H1 (cell line): Measurements from ENCODE around the gene IFNB1. TPM values are rescaled to one million over a fixed set of nuclear protein-coding genes. Genes with fewer than 3 reads are reported as not detected.

Source experiments
- CTCF ChIA-PET: fragments of 300-600 bp; sonication (Branson Sonifier 250); formaldehyde crosslinking; loops from one replicate; lab custom pipeline; 2021; ENCODE audit not compliant: partially characterized antibody; lab: Charles Lee
- POLR2A ChIA-PET: fragments of 300-600 bp; sonication (Branson Sonifier 250); formaldehyde crosslinking; loops from one replicate; lab custom pipeline; 2021; ENCODE audit warnings: inconsistent platforms; ENCODE audit not compliant: partially characterized antibody; lab: Charles Lee
- DNase-seq, 2 experiments: peaks; one replicate each; pipeline versions ENCODE4 v3.0.0 to v3.0.0-alpha.2; 2010 to 2022; ENCODE audit warnings: low spot score in 2 of 2, low read depth in 1 of 2, mixed read lengths in 1 of 2
- FAIRE-seq: peaks from 2 replicates; lab custom pipeline; 2011; peaks lifted over from hg19 to GRCh38; lab: Jason Lieb, UNC
- H2AFZ ChIP-seq: 2 replicates; pipeline ENCODE4 v1.8.1; 2012; ENCODE audit warnings: low read length, inconsistent platforms
- H2AK5ac ChIP-seq: 2 replicates; pipeline ENCODE4 v1.6.1; 2013; ENCODE audit warnings: low read depth, low read length
- H2BK120ac ChIP-seq: replicated peaks from 2 replicates; pipeline ENCODE3; 2013; ENCODE audit warnings: low read depth, low read length, inconsistent platforms
- H2BK12ac ChIP-seq: 2 replicates; pipeline ENCODE4 v1.6.1; 2013; ENCODE audit warnings: low read depth, low read length
- H2BK15ac ChIP-seq: 2 replicates; pipeline ENCODE4 v1.6.1; 2013; ENCODE audit warnings: low read length
- H2BK20ac ChIP-seq: 2 replicates; pipeline ENCODE4 v1.6.1; 2013; ENCODE audit warnings: low read length
- H2BK5ac ChIP-seq: 2 replicates; pipeline ENCODE4 v1.6.1; 2013; ENCODE audit warnings: low read depth, low read length
- H3K14ac ChIP-seq: 2 replicates; pipeline ENCODE4 v1.6.1; 2013; ENCODE audit warnings: inconsistent platforms; ENCODE audit not compliant: insufficient read length
- H3K18ac ChIP-seq: 2 replicates; pipeline ENCODE4 v1.6.1; 2013; ENCODE audit warnings: low read length; ENCODE audit errors: extremely low read depth
- H3K23ac ChIP-seq: 2 replicates; pipeline ENCODE4 v1.6.1; 2013; ENCODE audit warnings: inconsistent platforms; ENCODE audit not compliant: insufficient read length
- H3K23me2 ChIP-seq: 2 replicates; pipeline ENCODE4 v1.6.1; 2013; ENCODE audit warnings: low read depth, low read length
- H3K27ac ChIP-seq: 2 replicates; pipeline ENCODE4 v1.6.1; 2011; ENCODE audit warnings: low read depth, low read length, inconsistent platforms
- H3K27me3 ChIP-seq, 4 experiments: replicated peaks in 1 of 4; 1 replicate in 1 of 4; 2 replicates in 3 of 4; pipeline versions ENCODE4 v1.6.1 to v1.8.1; 2011 to 2013; ENCODE audit warnings: low read length in 3 of 4, mild to moderate bottlenecking in 3 of 4, inconsistent platforms in 2 of 4, mixed read lengths in 2 of 4, moderate library complexity in 1 of 4; ENCODE audit not compliant: control insufficient read depth in 3 of 4, insufficient read depth in 3 of 4; ENCODE audit errors: extremely low read depth in 1 of 4
- H3K36me3 ChIP-seq, 4 experiments: 2 replicates each; pipeline versions ENCODE4 v1.6.1 to v1.8.1; 2011 to 2013; ENCODE audit warnings: mild to moderate bottlenecking in 4 of 4, low read length in 3 of 4, moderate library complexity in 2 of 4, control low read depth in 1 of 4, inconsistent platforms in 1 of 4; ENCODE audit not compliant: insufficient read depth in 4 of 4, control insufficient read depth in 2 of 4
- H3K4ac ChIP-seq: replicated peaks from 2 replicates; pipeline ENCODE3; 2013; ENCODE audit warnings: low read length, low read depth, mixed read lengths, inconsistent platforms; ENCODE audit not compliant: insufficient read length
- H3K4me1 ChIP-seq, 4 experiments: replicated peaks in 1 of 4; 1 replicate in 1 of 4; 2 replicates in 3 of 4; pipeline versions ENCODE4 v1.6.1 to v1.8.1; 2011 to 2013; ENCODE audit warnings: low read length in 3 of 4, inconsistent platforms in 2 of 4, mixed read lengths in 1 of 4; ENCODE audit not compliant: insufficient read depth in 4 of 4, control insufficient read depth in 3 of 4
- H3K4me2 ChIP-seq, 2 experiments: 2 replicates each; pipeline versions ENCODE4 v1.6.1 to v1.8.1; 2011 to 2013; ENCODE audit warnings: low read depth in 2 of 2, low read length in 2 of 2, control low read depth in 1 of 2, inconsistent platforms in 1 of 2, mild to moderate bottlenecking in 1 of 2; ENCODE audit not compliant: insufficient read depth in 1 of 2
- H3K4me3 ChIP-seq, 4 experiments: fragments of 200-600, 300-600 bp in 1 of 4; sonication (generic), shearing (Covaris generic), sonication (Bioruptor Twin) in 1 of 4; 2 replicates each; pipeline versions ENCODE4 v1.5.1 to v1.8.1; 2011 to 2016; ENCODE audit warnings: low read length in 4 of 4, low read depth in 3 of 4, control low read depth in 2 of 4, inconsistent platforms in 2 of 4, mild to moderate bottlenecking in 2 of 4, mixed read lengths in 1 of 4, moderate library complexity in 1 of 4; ENCODE audit not compliant: insufficient read depth in 2 of 4; ENCODE audit errors: extremely low read depth in 1 of 4
- H3K56ac ChIP-seq: replicated peaks from 2 replicates; pipeline ENCODE3; 2013; ENCODE audit warnings: low read depth, mild to moderate bottlenecking, mixed read lengths, low read length, inconsistent platforms; ENCODE audit not compliant: insufficient read length
- H3K79me1 ChIP-seq: 2 replicates; pipeline ENCODE4 v1.6.1; 2013; ENCODE audit warnings: low read depth, low read length, control low read depth
- H3K79me2 ChIP-seq, 2 experiments: 2 replicates each; pipeline versions ENCODE4 v1.6.1 to v1.8.1; 2012 to 2013; ENCODE audit warnings: low read length in 2 of 2, mild to moderate bottlenecking in 2 of 2, inconsistent platforms in 1 of 2; ENCODE audit not compliant: insufficient read depth in 2 of 2, control insufficient read depth in 1 of 2
- H3K9ac ChIP-seq, 4 experiments: replicated peaks in 1 of 4; 1 replicate in 1 of 4; 2 replicates in 3 of 4; pipeline versions ENCODE4 v1.6.1 to v1.8.1; 2011 to 2013; ENCODE audit warnings: low read depth in 3 of 4, low read length in 3 of 4, control low read depth in 2 of 4, mild to moderate bottlenecking in 2 of 4, moderate library complexity in 2 of 4, inconsistent platforms in 1 of 4; ENCODE audit errors: extremely low read depth in 1 of 4
- H3K9me3 ChIP-seq, 2 experiments: 2 replicates each; pipeline versions ENCODE4 v1.6.1 to v1.8.1; 2012 to 2013; ENCODE audit warnings: mild to moderate bottlenecking in 2 of 2, moderate library complexity in 2 of 2, control low read depth in 1 of 2, inconsistent platforms in 1 of 2, low read depth in 1 of 2, low read length in 1 of 2, mixed read lengths in 1 of 2; ENCODE audit not compliant: insufficient read depth in 2 of 2
- H4K20me1 ChIP-seq, 2 experiments: replicated peaks in 1 of 2; 2 replicates each; pipeline versions ENCODE3 to v1.8.1; 2011 to 2013; ENCODE audit warnings: inconsistent platforms in 2 of 2, low read length in 2 of 2, mild to moderate bottlenecking in 1 of 2; ENCODE audit not compliant: insufficient read depth in 2 of 2, control insufficient read depth in 1 of 2
- H4K5ac ChIP-seq: 2 replicates; pipeline ENCODE4 v1.6.1; 2013; ENCODE audit warnings: low read length, low read depth, mixed read lengths, inconsistent platforms; ENCODE audit not compliant: insufficient read length
- H4K8ac ChIP-seq: 2 replicates; pipeline ENCODE4 v1.8.0; 2013; ENCODE audit warnings: mild to moderate bottlenecking, moderate library complexity, low read length, inconsistent platforms; ENCODE audit not compliant: insufficient read depth; ENCODE audit errors: extremely low read depth
- H4K91ac ChIP-seq: replicated peaks from 2 replicates; pipeline ENCODE3; 2013; ENCODE audit warnings: low read length, mixed read lengths, inconsistent platforms; ENCODE audit not compliant: insufficient read length
- WGBS, 2 experiments: shearing (Covaris generic) in 1 of 2; methylation state at CpG; one replicate each; pipeline versions ENCODE4 v1.1.6 to v1.1.7; 2013 to 2015; ENCODE audit warnings: low lambda C conversion rate in 2 of 2, mixed read lengths in 2 of 2, inconsistent platforms in 1 of 2, low coverage in 1 of 2, missing lambda C conversion rate in 1 of 2; ENCODE audit not compliant: insufficient replicate concordance in 2 of 2, insufficient coverage in 1 of 2, insufficient read length in 1 of 2; ENCODE audit errors: extremely low coverage in 1 of 2, missing lambda C conversion rate in 1 of 2; 5-methylcytosine and 5-hydroxymethylcytosine counted together
- long read RNA-seq, 2 experiments: library from RNA in 1 of 2; library from capped mRNA in 1 of 2; stranded (forward); transcript quantifications; one replicate each; pipeline ENCODE4 v2.0.0, GENCODE V29; 2021; ENCODE audit warnings: inconsistent platforms in 1 of 2
- polyA minus RNA-seq, 3 experiments: library from RNA; depleted of rRNA, polyadenylated mRNA; stranded (reverse); fragments of >200 nt; gene quantifications; 1 replicate in 2 of 3; 2 replicates in 1 of 3; pipeline ENCODE4 v1.2.3, GENCODE V29; 2011
- polyA plus RNA-seq, 7 experiments: library from polyadenylated mRNA; depleted of rRNA in 3 of 7; stranded (reverse) in 5 of 7; unstranded in 2 of 7; fragments of >200 nt in 5 of 7; fragments of 200-250 nt in 2 of 7; gene quantifications; 1 replicate in 5 of 7; 2 replicates in 1 of 7; 4 replicates in 1 of 7; pipeline versions ENCODE4 v1.2.1 to v1.2.3, GENCODE V29; 2011 to 2013; ENCODE audit warnings: missing spikeins in 2 of 7, mixed read lengths in 2 of 7
- total RNA-seq: library from RNA; stranded (reverse); fragmentation: NEBNext Ultra II Directional; extraction: Animal tissue kit (Norgen Biotek cat#: 25700); gene quantifications from 2 replicates; pipeline ENCODE4 v1.2.1, GENCODE V29; 2021

Gene IFNB1
- not detected in 2 replicates for total RNA-seq
- polyA plus RNA-seq (2011; rRNA removed) = not detected in 2 replicates
- polyA plus RNA-seq (2011; cell fraction: cytosol; rRNA removed) = not detected
- polyA plus RNA-seq (2011; cell fraction: nucleus; rRNA removed) = not detected
- not detected in 4 replicates for polyA plus RNA-seq (2012, experiment 1 of 2)
- polyA plus RNA-seq (2012, experiment 2 of 2) = not detected
- not detected for polyA plus RNA-seq (2013, experiment 1 of 2)
- polyA plus RNA-seq (2013, experiment 2 of 2) = not detected
- not detected in 2 replicates for polyA minus RNA-seq (2011; rRNA and poly(A)+ RNA removed)
- not detected for polyA minus RNA-seq (2011; cell fraction: cytosol; rRNA and poly(A)+ RNA removed)
- polyA minus RNA-seq (2011; cell fraction: nucleus; rRNA and poly(A)+ RNA removed) = not detected
- long read RNA-seq, experiment 1 = 0 reads
- long read RNA-seq, experiment 2 = 0 reads

- Histone ChIP-seq H3K56ac (no peak within 1 kb of the TSS), H2AK5ac (no peak within 1 kb of the TSS), H3K27me3 (no peaks in the 10 kb centered on the region), H3K36me3 (no peaks in the 10 kb centered on the region), H4K5ac (no peak within 1 kb of the TSS), H2BK120ac (no peak within 1 kb of the TSS), H3K9me3 (no peaks in the 10 kb centered on the region), H4K20me1 (no peaks in the 10 kb centered on the region), H3K4ac (no peak within 1 kb of the TSS), H3K23me2 (no peaks in the 10 kb centered on the region), H4K91ac (no peak within 1 kb of the TSS), H2BK20ac (no peak within 1 kb of the TSS), H4K8ac (no peak within 1 kb of the TSS), H3K27ac (no peak within 1 kb of the TSS), H3K18ac (no peak within 1 kb of the TSS), H3K4me1 (no peaks in the 10 kb centered on the region), H3K14ac (no peak within 1 kb of the TSS), H3K23ac (no peak within 1 kb of the TSS), H3K79me2 (no peaks in the 10 kb centered on the region), H2BK5ac (no peak within 1 kb of the TSS), H3K4me3 (no peak within 1 kb of the TSS), H2AFZ (no peak within 1 kb of the TSS), H3K4me2 (no peak within 1 kb of the TSS), H3K79me1 (no peaks in the 10 kb centered on the region), H3K9ac (no peak within 1 kb of the TSS), H2BK15ac (no peak within 1 kb of the TSS), H2BK12ac (no peak within 1 kb of the TSS)
- WGBS, 2 experiments = 96% methylated on average over 3 of the region's 3 CpGs; no CpG with 5 or more reads in 1 of the 2 experiments
- FAIRE-seq = no peak
- ChIA-PET POLR2A (no interaction called here), CTCF (interaction anchor here (0.6 to 2.2 kb wide), 6 partner anchors 8 to 633 kb away, joined by 3 to 13 read pairs (median 5); no protein-coding TSS in a partner anchor)
- no peak for DNase-seq
Observed at GRCh38 chr9:21077781-21078180, at the start of gene IFNB1. IFNB1 (minus strand) TSS chr9:21077942; CDS start chr9:21077869, 73 bp downstream.
